Mesendoderm (in vitro differentiated cells): Measurements from ENCODE around the gene DLG2.
"Not testable (repeated sequence)": the region's sequence is repeated elsewhere in the genome, so short reads cannot be mapped to it uniquely, and the experiment has no call there.

Experiments used
- DNase-seq: peaks from one replicate; pipeline ENCODE4 v3.0.0; 2013
- H2AK5ac ChIP-seq: 2 replicates; pipeline ENCODE4 v1.6.1; 2013; ENCODE audit warnings: low read length, inconsistent platforms
- H2BK120ac ChIP-seq: 2 replicates; pipeline ENCODE4 v1.6.1; 2013; ENCODE audit warnings: low read depth, mild to moderate bottlenecking, low read length, moderate library complexity, mixed read lengths
- H2BK15ac ChIP-seq: replicated peaks from 2 replicates; pipeline ENCODE4 v1.6.1; 2013; ENCODE audit warnings: low read depth, mild to moderate bottlenecking, moderate library complexity
- H2BK5ac ChIP-seq: 2 replicates; pipeline ENCODE4 v1.6.1; 2013; ENCODE audit warnings: low read length, inconsistent platforms
- H3K18ac ChIP-seq: 2 replicates; pipeline ENCODE4 v1.6.1; 2013; ENCODE audit warnings: mild to moderate bottlenecking, low read length, mixed read lengths
- H3K23ac ChIP-seq: one replicate; pipeline ENCODE4 v1.6.1; 2013; ENCODE audit warnings: low read length
- H3K27ac ChIP-seq: 2 replicates; pipeline ENCODE4 v1.5.1; 2013; ENCODE audit warnings: low read depth, mild to moderate bottlenecking, inconsistent platforms, low read length, moderate library complexity
- H3K27me3 ChIP-seq: 2 replicates; pipeline ENCODE4 v1.6.1; 2013; ENCODE audit warnings: low read length, control low read depth, mild to moderate bottlenecking, inconsistent platforms; ENCODE audit not compliant: insufficient read depth, poor library complexity
- H3K36me3 ChIP-seq: 2 replicates; pipeline ENCODE4 v1.6.1; 2013; ENCODE audit warnings: low read length, inconsistent platforms; ENCODE audit not compliant: control insufficient read depth, insufficient read depth
- H3K4ac ChIP-seq: one replicate; pipeline ENCODE4 v1.6.1; 2013; ENCODE audit warnings: low read depth, mild to moderate bottlenecking, low read length, moderate library complexity
- H3K4me1 ChIP-seq: 2 replicates; pipeline ENCODE4 v1.6.1; 2013; ENCODE audit warnings: low read depth, low read length, inconsistent platforms; ENCODE audit not compliant: control insufficient read depth
- H3K4me2 ChIP-seq: 2 replicates; pipeline ENCODE4 v1.6.1; 2013; ENCODE audit warnings: low read length
- H3K4me3 ChIP-seq: 2 replicates; pipeline ENCODE4 v1.5.1; 2013; ENCODE audit warnings: mild to moderate bottlenecking, low read length
- H3K56ac ChIP-seq: one replicate; pipeline ENCODE4 v1.6.1; 2013; ENCODE audit warnings: low read length
- H3K79me1 ChIP-seq: 2 replicates; pipeline ENCODE4 v1.6.1; 2013; ENCODE audit warnings: low read length, inconsistent platforms
- H3K79me2 ChIP-seq: 2 replicates; pipeline ENCODE4 v1.6.1; 2013; ENCODE audit warnings: mild to moderate bottlenecking, low read length; ENCODE audit not compliant: control insufficient read depth, insufficient read depth
- H3K9ac ChIP-seq: 2 replicates; pipeline ENCODE4 v1.6.1; 2013; ENCODE audit warnings: low read length, inconsistent platforms
- H4K5ac ChIP-seq: one replicate; pipeline ENCODE4 v1.6.1; 2013; ENCODE audit warnings: low read length
- H4K8ac ChIP-seq: one replicate; pipeline ENCODE4 v1.6.1; 2013; ENCODE audit warnings: low read depth, mild to moderate bottlenecking, control low read depth, low read length, moderate library complexity
- WGBS: extraction: QIAGEN DNeasy Blood & Tissue Kit; methylation state at CpG from one replicate; pipeline ENCODE4 v1.1.7; 2013; ENCODE audit warnings: low lambda C conversion rate, missing lambda C conversion rate; ENCODE audit not compliant: insufficient coverage; ENCODE audit errors: extremely low coverage; 5-methylcytosine and 5-hydroxymethylcytosine counted together

The DLG2 gene

DNA sequence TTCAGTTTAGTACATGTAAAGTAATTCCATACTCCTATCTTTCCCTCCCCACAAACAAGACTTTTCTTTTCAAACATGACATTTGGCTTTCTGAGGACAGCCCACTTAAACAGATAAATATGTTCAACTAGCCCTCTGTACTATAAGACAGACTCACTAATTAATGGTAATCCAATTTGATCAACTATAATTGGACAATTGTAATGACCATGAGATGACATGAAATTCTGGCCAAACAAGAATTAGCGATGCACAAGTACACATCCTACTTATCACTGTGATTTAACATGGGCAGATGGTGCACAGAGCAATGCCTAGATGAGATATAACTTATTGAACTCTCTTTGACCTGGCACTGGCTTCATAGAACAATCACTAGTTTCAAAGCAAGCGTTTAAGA lies 1307.3 kb downstream of the DLG2 start:
- Histone ChIP-seq H3K18ac (no peak overlapping the region), H3K36me3 (no peaks in the 10 kb centered on the region), H2BK5ac (no peak overlapping the region), H2BK120ac (no peak overlapping the region), H3K4me2 (no peak overlapping the region), H3K56ac (no peak overlapping the region), H3K4ac (no peak overlapping the region), H3K79me2 (no peaks in the 10 kb centered on the region), H3K4me1 (no peaks in the 10 kb centered on the region), H4K5ac (no peak overlapping the region), H2AK5ac (no peak overlapping the region), H3K27ac (no peak overlapping the region), H3K27me3 (no peaks in the 10 kb centered on the region), H3K79me1 (no peaks in the 10 kb centered on the region), H3K23ac (no peak overlapping the region), H3K9ac (no peak overlapping the region), H2BK15ac (no peak overlapping the region), H4K8ac (no peak overlapping the region), H3K4me3 (no peak overlapping the region)
- no peak for DNase-seq
- no CpG with 5 or more reads among the region's 2 CpGs for whole genome bisulfite sequencing

GRCh38 chr11:84316866-84317555 lies 1310.1 kb downstream of the DLG2 start:
- Histone ChIP-seq H3K79me1 (no peaks in the 10 kb centered on the region), H2AK5ac (no peak overlapping the region), H3K27me3 (no peaks in the 10 kb centered on the region), H3K4me2 (no peak overlapping the region), H2BK5ac (no peak overlapping the region), H3K36me3 (no peaks in the 10 kb centered on the region), H2BK15ac (no peak overlapping the region), H3K9ac (no peak overlapping the region), H3K79me2 (no peaks in the 10 kb centered on the region), H4K5ac (no peak overlapping the region), H2BK120ac (no peak overlapping the region), H3K4me1 (no peaks in the 10 kb centered on the region), H3K18ac (no peak overlapping the region), H3K27ac (no peak overlapping the region), H3K4ac (no peak overlapping the region), H3K4me3 (no peak overlapping the region), H3K23ac (no peak overlapping the region), H4K8ac (no peak overlapping the region), H3K56ac (no peak overlapping the region)
- WGBS = no CpG with 5 or more reads among the region's 15 CpGs
- DNase-seq = peak; percentile 33

DNA sequence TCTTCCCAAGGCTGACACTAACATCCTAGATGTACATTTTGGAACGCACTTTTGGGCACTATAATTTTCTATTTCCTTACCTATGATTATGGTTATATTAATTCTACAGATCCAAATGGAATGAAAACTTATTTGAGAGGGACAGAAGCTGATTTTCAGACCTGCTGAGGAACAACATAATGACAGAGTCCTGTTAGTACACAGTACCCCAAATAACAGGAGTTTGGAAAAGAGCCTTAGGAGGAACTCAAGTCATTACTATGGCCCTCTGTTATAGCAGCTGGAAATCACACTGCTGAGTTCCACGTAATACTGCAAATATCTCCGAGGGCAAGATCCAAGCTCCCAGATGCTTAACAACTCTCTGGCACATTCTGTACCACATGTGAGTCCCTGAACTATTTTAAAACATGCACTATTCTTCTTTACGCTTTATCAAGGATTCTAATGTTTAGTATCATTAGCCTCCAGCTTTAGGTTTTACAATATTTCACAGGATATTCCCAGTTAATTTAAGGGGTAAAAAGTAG lies 1313.2 kb downstream of the DLG2 start:
- H3K23ac ChIP-seq = no peak overlapping the region
- no peak overlapping the region for H4K5ac ChIP-seq
- H2BK15ac ChIP-seq = no peak overlapping the region
- peaks cover 2% of the 10 kb centered on the region for H3K4me1 ChIP-seq
- H3K27me3 ChIP-seq = no peaks in the 10 kb centered on the region
- DNase-seq = no peak
- no peak overlapping the region for H2BK5ac ChIP-seq
- no peak overlapping the region for H3K27ac ChIP-seq
- no peak overlapping the region for H3K4ac ChIP-seq
- no CpG with 5 or more reads among the region's 4 CpGs for WGBS
- H3K9ac ChIP-seq = no peak overlapping the region
- no peaks in the 10 kb centered on the region for H3K36me3 ChIP-seq
- no peak overlapping the region for H3K56ac ChIP-seq
- no peak overlapping the region for H3K4me3 ChIP-seq
- no peak overlapping the region for H2BK120ac ChIP-seq
- H2AK5ac ChIP-seq = no peak overlapping the region
- H3K4me2 ChIP-seq = no peak overlapping the region
- H3K18ac ChIP-seq = no peak overlapping the region
- no peaks in the 10 kb centered on the region for H3K79me2 ChIP-seq
- H3K79me1 ChIP-seq = no peaks in the 10 kb centered on the region
- H4K8ac ChIP-seq = no peak overlapping the region

GRCh38 chr11:84310268-84310667 lies 1316.9 kb downstream of the DLG2 start:
- DNase-seq = peak; percentile 7
- H3K18ac ChIP-seq = peak overlapping the region; percentile 18
- H3K79me1 ChIP-seq = no peaks in the 10 kb centered on the region
- no peak overlapping the region for H2BK5ac ChIP-seq
- H4K8ac ChIP-seq = no peak overlapping the region
- no peaks in the 10 kb centered on the region for H3K27me3 ChIP-seq
- H4K5ac ChIP-seq = no peak overlapping the region
- H3K27ac ChIP-seq = no peak overlapping the region
- H2BK15ac ChIP-seq = no peak overlapping the region
- H2BK120ac ChIP-seq = no peak overlapping the region
- WGBS = no CpG with 5 or more reads among the region's 1 CpG
- no peak overlapping the region for H3K4me3 ChIP-seq
- H3K9ac ChIP-seq = no peak overlapping the region
- no peak overlapping the region for H3K4me2 ChIP-seq
- no peak overlapping the region for H2AK5ac ChIP-seq
- H3K4me1 ChIP-seq = peaks cover 2% of the 10 kb centered on the region
- H3K23ac ChIP-seq = no peak overlapping the region
- no peaks in the 10 kb centered on the region for H3K79me2 ChIP-seq
- H3K36me3 ChIP-seq = no peaks in the 10 kb centered on the region
- no peak overlapping the region for H3K56ac ChIP-seq
- peak overlapping the region; percentile 4 for H3K4ac ChIP-seq

GRCh38 chr11:84308491-84308890 lies 1318.7 kb downstream of the DLG2 start:
- DNase-seq, H3K27ac ChIP-seq, H3K4me2 ChIP-seq, H3K4ac ChIP-seq, H3K36me3 ChIP-seq, H2BK15ac ChIP-seq, H3K79me2 ChIP-seq, H4K5ac ChIP-seq, H4K8ac ChIP-seq, H3K4me3 ChIP-seq, H3K27me3 ChIP-seq, H3K4me1 ChIP-seq, H2BK120ac ChIP-seq, H2BK5ac ChIP-seq, H3K9ac ChIP-seq, H3K56ac ChIP-seq, H2AK5ac ChIP-seq, H3K23ac ChIP-seq, H3K79me1 ChIP-seq, H3K18ac ChIP-seq: not testable (repeated sequence)
- WGBS = no CpG with 5 or more reads among the region's 33 CpGs

DNA sequence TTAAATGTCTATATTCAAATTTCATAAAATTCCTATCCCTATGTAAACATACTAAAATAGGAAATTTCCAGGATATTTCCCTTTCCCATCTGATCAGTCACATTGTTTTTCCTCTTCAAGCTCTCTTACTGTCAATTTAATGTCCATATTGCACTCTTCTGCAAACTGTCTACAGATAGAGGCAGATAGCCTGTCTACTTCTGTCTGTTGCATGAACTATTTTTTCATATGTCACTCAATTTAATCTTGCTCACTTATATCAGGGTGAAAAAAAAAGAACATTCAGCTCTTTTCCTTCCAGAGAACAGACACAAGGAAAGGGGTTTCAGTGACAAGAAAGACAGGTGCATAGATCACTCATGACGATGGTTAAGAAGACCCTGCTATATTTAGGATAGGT lies 1327.1 kb downstream of the DLG2 start:
- no peak overlapping the region for H2BK15ac ChIP-seq
- no peak overlapping the region for H3K27ac ChIP-seq
- no peak overlapping the region for H3K4ac ChIP-seq
- H4K8ac ChIP-seq = no peak overlapping the region
- no peaks in the 10 kb centered on the region for H3K27me3 ChIP-seq
- H4K5ac ChIP-seq = no peak overlapping the region
- H3K9ac ChIP-seq = no peak overlapping the region
- H2BK5ac ChIP-seq = no peak overlapping the region
- H2AK5ac ChIP-seq = no peak overlapping the region
- no peaks in the 10 kb centered on the region for H3K4me1 ChIP-seq
- H3K79me2 ChIP-seq = no peaks in the 10 kb centered on the region
- H3K4me3 ChIP-seq = no peak overlapping the region
- no peak overlapping the region for H2BK120ac ChIP-seq
- H3K36me3 ChIP-seq = no peaks in the 10 kb centered on the region
- no peaks in the 10 kb centered on the region for H3K79me1 ChIP-seq
- H3K23ac ChIP-seq = no peak overlapping the region
- H3K4me2 ChIP-seq = no peak overlapping the region
- WGBS = no CpG with 5 or more reads among the region's 1 CpG
- DNase-seq = no peak
- H3K18ac ChIP-seq = no peak overlapping the region
- no peak overlapping the region for H3K56ac ChIP-seq
